Heart left ventricle (tissue), 16 donors: ENCODE data around the gene TRDMT1. TPM values are rescaled to one million over a fixed set of nuclear protein-coding genes. Genes with fewer than 3 reads are reported as not detected.

Experiments used
- ATAC-seq, 4 donors: fragments of 200-7000 bp; cut with Tn5 transposase; one replicate each; pipeline ENCODE4 v1.9.1; 2020 to 2022; ENCODE audit warnings: moderate library complexity in 4 of 4, mild to moderate bottlenecking in 3 of 4, moderate number of reproducible peaks in 1 of 4
- DNase-seq, 5 donors: peaks; one replicate each; pipeline ENCODE4 v3.0.0-alpha.2; 2020
- H3K27ac ChIP-seq, 12 donors: fragments of 200-600 bp; sonication (generic) in 4 of 12; one replicate each; pipeline versions ENCODE4 v1.5.0 to v1.8.0; 2016 to 2022; ENCODE audit warnings: mild to moderate bottlenecking in 2 of 12
- H3K27me3 ChIP-seq, 9 donors: fragments of 200-600 bp; sonication (generic) in 2 of 9; one replicate each; pipeline versions ENCODE4 v1.5.1 to v1.8.0; 2016 to 2022; ENCODE audit warnings: mild to moderate bottlenecking in 3 of 9
- H3K36me3 ChIP-seq, 9 donors: fragments of 200-600 bp; sonication (generic) in 2 of 9; one replicate each; pipeline versions ENCODE4 v1.5.0 to v1.8.0; 2018 to 2022; ENCODE audit warnings: mild to moderate bottlenecking in 2 of 9
- H3K4me1 ChIP-seq, 12 donors: fragments of 200-600 bp; sonication (generic) in 4 of 12; one replicate each; pipeline versions ENCODE4 v1.5.0 to v1.8.0; 2016 to 2022; ENCODE audit warnings: mild to moderate bottlenecking in 3 of 12
- H3K4me3 ChIP-seq, 12 donors: fragments of 200-600 bp; sonication (generic) in 4 of 12; one replicate each; pipeline versions ENCODE4 v1.5.0 to v1.8.0; 2017 to 2022; ENCODE audit warnings: mild to moderate bottlenecking in 9 of 12, moderate library complexity in 4 of 12
- H3K9me3 ChIP-seq, 12 donors: fragments of 200-600 bp; sonication (generic) in 4 of 12; one replicate each; pipeline versions ENCODE4 v1.5.0 to v1.8.0; 2016 to 2022; ENCODE audit warnings: mild to moderate bottlenecking in 1 of 12
- POLR2A ChIP-seq, 2 donors: fragments of 450-650 bp; IDR thresholded peaks; one replicate each; pipeline ENCODE4 v1.6.1; 2017; ENCODE audit warnings: antibody characterized with exemption in 2 of 2, mild to moderate bottlenecking in 2 of 2, moderate library complexity in 2 of 2
- WGBS, 4 donors: extraction: QIAGEN DNeasy Blood & Tissue Kit in 2 of 4; methylation state at CpG; one replicate each; pipeline versions ENCODE4 v1.1.5 to v1.1.7; 2013 to 2018; 5-methylcytosine and 5-hydroxymethylcytosine counted together
- intact Hi-C, 10 donors: fragments of 100-400 bp; cut with DNase I; formaldehyde crosslinking; loops; one replicate each; pipeline versions ENCODE4 v1.11.1 to v1.14.2; 2022
- long read RNA-seq, 3 donors: library from polyadenylated mRNA; unstranded; transcript quantifications; one replicate each; pipeline ENCODE4 v2.0.0, GENCODE V29; 2020 to 2021
- polyA plus RNA-seq, 2 donors: library from polyadenylated mRNA; stranded (reverse); fragments of 200-250 nt; gene quantifications; one replicate each; pipeline ENCODE4 v1.2.3, GENCODE V29; 2013
- total RNA-seq, 9 donors: library from RNA; depleted of rRNA in 2 of 9; stranded (reverse); fragments of >200 nt in 2 of 9; fragmentation: NEBNext Ultra II Directional in 3 of 9; extraction: Animal tissue kit (Norgen Biotek cat#: 25700) in 3 of 9; gene quantifications; one replicate each; pipeline versions ENCODE4 v1.1.0 to v1.2.4, GENCODE V29; 2016 to 2023
- TF ChIP-seq, protein P1 (sequence below), 12 donors: fragments of 200-600 bp; sonication (generic) in 4 of 12; IDR thresholded peaks; one replicate each; pipeline versions ENCODE4 v1.5.0 to v1.8.0; 2018 to 2022; ENCODE audit warnings: antibody characterized with exemption in 12 of 12, mild to moderate bottlenecking in 5 of 12
- donor health status: ischemic (EF 13 %, LVEDD 7.1; RV severe dilation, severe dysfunction).
- donor health status: healthy with polysubstance abuse.
- donor health status: DM: no; HTN: yes; CAD: no.
- donor health status: DM: no; HTN: no; CAD: no.
- donor health status: ischemic (EF 25% LVEDD 6.9; RV normal size, moderate dysfunction).
- donor health status: ischemic (EF 25% LVEDD 5.7; RV mildly dilated, moderate dysfunction).
- donor health status: healthy.
- donor health status: DM: yes; HTN: yes; CAD: no.
- donor health status: ischemic (EF 35%, LVEDD 5.7; RV mildly dilated, moderate dysfunction).
- donor health status: nonischemic (EF 11% LVEDD 7.7; RV severe dilation, severe dysfunction).
- donor health status: DM: yes; HTN: yes; CAD: no.
- donor health status: PGD.
- donor health status: ischemic (EF 29% LVEDD 5.4; RV normal size, mild dysfunction).
- donor health status: nonischemic (EF 23%, LVEDD 6.1; RV moderate dilation, normal function).

Gene TRDMT1, protein sequence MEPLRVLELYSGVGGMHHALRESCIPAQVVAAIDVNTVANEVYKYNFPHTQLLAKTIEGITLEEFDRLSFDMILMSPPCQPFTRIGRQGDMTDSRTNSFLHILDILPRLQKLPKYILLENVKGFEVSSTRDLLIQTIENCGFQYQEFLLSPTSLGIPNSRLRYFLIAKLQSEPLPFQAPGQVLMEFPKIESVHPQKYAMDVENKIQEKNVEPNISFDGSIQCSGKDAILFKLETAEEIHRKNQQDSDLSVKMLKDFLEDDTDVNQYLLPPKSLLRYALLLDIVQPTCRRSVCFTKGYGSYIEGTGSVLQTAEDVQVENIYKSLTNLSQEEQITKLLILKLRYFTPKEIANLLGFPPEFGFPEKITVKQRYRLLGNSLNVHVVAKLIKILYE
- total RNA-seq (1 to 10 TPM; 2.7 to 6.0 (median 4.6) TPM), polyA plus RNA-seq (1 to 10 TPM; 1.8 to 3.0 TPM)
- long read RNA-seq, donor 1, partial matches to known transcripts, result 0 of 4 reads
- long read RNA-seq, donor 1, other reads (novel, unspliced or antisense), result 3 of 4 reads
- long read RNA-seq, donor 2, partial matches to known transcripts, result 0 of 5 reads
- long read RNA-seq, donor 2, other reads (novel, unspliced or antisense), result 1 of 5 reads
- long read RNA-seq, donor 3, partial matches to known transcripts, result 1 of 7 reads
- long read RNA-seq, donor 3, other reads (novel, unspliced or antisense), result 3 of 7 reads

DNA sequence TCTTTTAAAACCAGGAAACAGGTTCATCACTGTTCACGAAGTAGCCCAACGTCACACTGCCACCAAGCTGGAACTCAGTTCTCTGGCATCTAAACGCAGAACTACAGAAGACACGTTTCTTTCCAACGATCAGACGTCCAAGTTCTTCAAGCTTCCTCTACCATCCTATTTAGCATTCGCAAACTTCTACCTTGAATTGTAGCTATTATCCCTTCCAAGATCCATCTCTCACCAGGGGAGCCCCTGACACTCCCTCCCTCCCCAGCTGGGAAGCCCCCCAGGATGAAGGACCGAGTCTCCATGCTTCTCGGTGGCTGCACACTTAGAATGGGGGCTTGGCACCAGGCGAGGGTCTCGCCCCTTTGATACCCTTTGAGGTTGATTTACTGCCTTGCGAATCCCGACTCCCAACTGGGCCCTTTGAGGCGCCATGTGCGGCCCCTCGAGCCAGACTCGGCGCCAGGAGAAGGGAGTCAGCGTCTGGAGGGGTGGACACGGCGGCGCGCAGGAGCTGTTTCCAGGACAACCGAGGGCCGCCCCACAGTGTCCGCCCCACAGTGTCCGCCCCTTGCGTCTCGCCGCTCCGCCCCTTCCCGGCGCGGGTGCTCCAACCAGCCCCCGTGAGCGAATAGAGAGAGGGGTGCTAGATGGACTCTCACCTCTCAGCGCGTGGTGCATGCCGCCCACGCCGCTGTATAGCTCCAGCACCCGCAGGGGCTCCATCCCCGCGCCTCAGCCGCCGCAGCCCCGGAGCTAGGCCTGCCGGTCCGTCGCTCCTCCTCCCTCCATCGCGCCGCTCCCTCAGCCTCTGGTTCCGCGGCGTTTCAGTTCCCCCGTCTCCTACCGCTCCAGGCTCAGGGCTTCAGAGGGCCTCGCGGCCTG, at the start of gene TRDMT1:
TRDMT1 (minus strand) TSS at position 761 of the 882 bp plus-strand sequence; CDS start at position 723, 38 bp downstream.
- H3K36me3 ChIP-seq, result no peaks in the 10 kb centered on the region
- intact Hi-C loops, result loop anchor here in 8 of 10 donors (1.0 to 10.0 kb wide), 6 partner anchors 26 to 766 kb away; partner anchors contain the start of genes VIM (in 4 of the 8) and PTER (in 1 of the 8)
- peak within 1 kb of the TSS; percentile 68 to 95 (median 76) for H3K4me3 ChIP-seq
- no peaks in the 10 kb centered on the region for H3K27me3 ChIP-seq
- no peaks in the 10 kb centered on the region for H3K9me3 ChIP-seq
- 1% methylated on average over 38 to 60 of the region's 60 CpGs for WGBS, 4 donors
- DNase-seq, result peak; percentile 89 to 92 (median 90)
- peak within 1 kb of the TSS; percentile 90 to 97 (median 94) for H3K27ac ChIP-seq
- H3K4me1 ChIP-seq, result peaks cover 0 to 29% (median 10%) of the 10 kb centered on the region in 12 donors
- TF ChIP-seq, protein P1, sequence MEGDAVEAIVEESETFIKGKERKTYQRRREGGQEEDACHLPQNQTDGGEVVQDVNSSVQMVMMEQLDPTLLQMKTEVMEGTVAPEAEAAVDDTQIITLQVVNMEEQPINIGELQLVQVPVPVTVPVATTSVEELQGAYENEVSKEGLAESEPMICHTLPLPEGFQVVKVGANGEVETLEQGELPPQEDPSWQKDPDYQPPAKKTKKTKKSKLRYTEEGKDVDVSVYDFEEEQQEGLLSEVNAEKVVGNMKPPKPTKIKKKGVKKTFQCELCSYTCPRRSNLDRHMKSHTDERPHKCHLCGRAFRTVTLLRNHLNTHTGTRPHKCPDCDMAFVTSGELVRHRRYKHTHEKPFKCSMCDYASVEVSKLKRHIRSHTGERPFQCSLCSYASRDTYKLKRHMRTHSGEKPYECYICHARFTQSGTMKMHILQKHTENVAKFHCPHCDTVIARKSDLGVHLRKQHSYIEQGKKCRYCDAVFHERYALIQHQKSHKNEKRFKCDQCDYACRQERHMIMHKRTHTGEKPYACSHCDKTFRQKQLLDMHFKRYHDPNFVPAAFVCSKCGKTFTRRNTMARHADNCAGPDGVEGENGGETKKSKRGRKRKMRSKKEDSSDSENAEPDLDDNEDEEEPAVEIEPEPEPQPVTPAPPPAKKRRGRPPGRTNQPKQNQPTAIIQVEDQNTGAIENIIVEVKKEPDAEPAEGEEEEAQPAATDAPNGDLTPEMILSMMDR (IDR thresholded peaks at IDR 0.05), result peak in 5 of 12 donors; percentile 7 to 43 (median 35)
- peak in 1 of 2 donors; percentile 70 for TF ChIP-seq POLR2A (IDR thresholded peaks at IDR 0.05)
- ATAC-seq, result peak; percentile 100

DNA sequence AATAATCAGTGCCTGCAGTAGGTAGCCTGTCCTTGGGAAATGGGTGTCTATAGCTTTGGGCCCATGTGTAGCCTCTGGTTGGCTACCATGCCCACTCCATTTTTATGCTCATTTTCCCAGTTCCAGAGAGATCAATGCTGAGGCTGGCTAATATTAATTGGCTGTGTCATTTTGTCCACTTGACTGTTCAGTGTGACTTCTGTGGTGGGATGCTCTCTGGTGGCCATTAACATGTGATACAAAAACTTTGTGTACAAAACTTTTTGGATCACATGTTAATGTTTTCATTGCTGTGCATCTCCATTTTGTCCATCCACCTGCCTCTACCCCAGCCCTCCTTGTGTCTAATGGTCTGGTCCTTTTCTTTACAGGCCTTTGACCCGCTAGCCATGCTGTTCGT, 49.3 kb upstream of the TRDMT1 start:
- ATAC-seq (no peak), DNase-seq (no peak)
- no peak overlapping the region for H3K4me3 ChIP-seq
- WGBS, 4 donors, result 92 to 100% (median 96%) methylated on average over 2 of the region's 2 CpGs
- H3K36me3 ChIP-seq, result no peaks in the 10 kb centered on the region
- no peaks in the 10 kb centered on the region for H3K4me1 ChIP-seq
- no peaks in the 10 kb centered on the region for H3K27me3 ChIP-seq
- H3K9me3 ChIP-seq, result peaks cover 0 to 9% (median 0%) of the 10 kb centered on the region in 12 donors
- no peak for TF ChIP-seq POLR2A (IDR thresholded peaks at IDR 0.05)
- TF ChIP-seq, protein P1 (IDR thresholded peaks at IDR 0.05), result peak in 5 of 12 donors; percentile 21 to 46 (median 34)
- no peak overlapping the region for H3K27ac ChIP-seq
- intact Hi-C loops, result loop anchor here in 1 of 10 donors (10.0 kb wide), 1 partner anchor 184 kb away; no protein-coding TSS in a partner anchor

DNA sequence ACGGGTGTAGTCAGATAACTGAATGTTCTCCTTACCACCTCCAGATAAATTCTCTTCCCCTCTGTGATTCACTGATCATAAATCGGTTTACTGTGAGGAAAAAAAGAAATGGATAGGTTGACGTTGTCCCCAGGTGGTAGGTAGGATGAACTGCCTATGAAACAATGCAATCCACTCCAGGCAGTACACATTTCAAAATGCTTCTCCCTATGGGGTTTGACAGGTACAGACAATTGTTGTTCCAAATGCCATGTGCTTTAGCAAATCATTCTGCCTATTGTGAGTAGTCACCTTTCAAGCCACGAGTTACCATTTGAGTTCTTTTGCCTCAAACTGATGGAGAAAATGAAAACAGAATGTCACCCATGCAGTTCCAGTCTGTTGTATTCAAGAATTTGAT, 48.3 kb upstream of the TRDMT1 start:
- ATAC-seq (no peak), DNase-seq (no peak)
- Histone ChIP-seq H3K36me3 (no peaks in the 10 kb centered on the region), H3K4me1 (no peaks in the 10 kb centered on the region), H3K27ac (no peak overlapping the region), H3K27me3 (no peaks in the 10 kb centered on the region), H3K9me3 (peaks cover 0 to 9% (median 0%) of the 10 kb centered on the region in 12 donors), H3K4me3 (no peak overlapping the region)
- TF ChIP-seq, protein P1 (IDR thresholded peaks at IDR 0.05), result peak in 4 of 12 donors; percentile 10 to 20 (median 17)
- no peak for TF ChIP-seq POLR2A (IDR thresholded peaks at IDR 0.05)
- intact Hi-C loops, result loop anchor here in 1 of 10 donors (10.0 kb wide), 1 partner anchor 185 kb away; no protein-coding TSS in a partner anchor
- WGBS, 4 donors, result 63 to 68% (median 66%) methylated on average over 4 of the region's 4 CpGs
